Lung (tissue), 12 donors: Measurements from ENCODE around the gene LZTR1. TPM values are rescaled to one million over a fixed set of nuclear protein-coding genes. Genes with fewer than 3 reads are reported as not detected.

Experiments used
- ATAC-seq: fragments of 200-7000 bp; cut with Tn5 transposase; one replicate; pipeline ENCODE4 v1.9.1; 2020; ENCODE audit warnings: moderate number of reproducible peaks; ENCODE audit not compliant: insufficient read depth, low FRiP score
- DNase-seq, 3 donors: peaks; one replicate each; pipeline ENCODE4 v3.0.0-alpha.2; 2013 to 2017
- H3K27ac ChIP-seq, 2 donors: one replicate each; pipeline ENCODE4 v1.5.1; 2013; ENCODE audit warnings: mild to moderate bottlenecking in 2 of 2, moderate library complexity in 2 of 2, control low read depth in 1 of 2, inconsistent platforms in 1 of 2, low read depth in 1 of 2, low read length in 1 of 2
- H3K27me3 ChIP-seq, 3 donors: one replicate each; pipeline ENCODE4 v1.5.1; 2013; ENCODE audit warnings: low read length in 2 of 3; ENCODE audit not compliant: control insufficient read depth in 3 of 3, insufficient read depth in 3 of 3
- H3K36me3 ChIP-seq, 4 donors: one replicate each; pipeline ENCODE4 v1.5.1; 2013; ENCODE audit warnings: low read length in 4 of 4, mild to moderate bottlenecking in 1 of 4, moderate library complexity in 1 of 4; ENCODE audit not compliant: control insufficient read depth in 4 of 4, insufficient read depth in 4 of 4
- H3K4me1 ChIP-seq, 5 donors: one replicate each; pipeline ENCODE4 v1.5.1; 2013; ENCODE audit warnings: low read length in 5 of 5, mild to moderate bottlenecking in 2 of 5, moderate library complexity in 1 of 5; ENCODE audit not compliant: control insufficient read depth in 5 of 5, insufficient read depth in 5 of 5
- H3K4me3 ChIP-seq: one replicate; pipeline ENCODE4 v1.5.1; 2013; ENCODE audit warnings: mild to moderate bottlenecking, control low read depth, moderate library complexity
- H3K9ac ChIP-seq, 2 donors: one replicate each; pipeline ENCODE4 v1.5.1; 2013; ENCODE audit warnings: low read length in 2 of 2, control low read depth in 1 of 2; ENCODE audit not compliant: insufficient read depth in 1 of 2
- H3K9me3 ChIP-seq, 4 donors: one replicate each; pipeline ENCODE4 v1.5.1; 2013; ENCODE audit warnings: low read length in 3 of 4, mild to moderate bottlenecking in 1 of 4, moderate library complexity in 1 of 4; ENCODE audit not compliant: control insufficient read depth in 4 of 4, insufficient read depth in 3 of 4
- CTCF ChIP-seq: IDR thresholded peaks from 2 replicates; pipeline ENCODE4 v1.5.1; 2012; ENCODE audit warnings: mild to moderate bottlenecking; ENCODE audit errors: control extremely low read depth, extremely low read depth
- WGBS, 2 donors: extraction: QIAGEN DNeasy Blood & Tissue Kit; methylation state at CpG; one replicate each; pipeline ENCODE4 v1.1.7; 2013; 5-methylcytosine and 5-hydroxymethylcytosine counted together
- polyA plus RNA-seq, 2 donors: library from polyadenylated mRNA; stranded (reverse); fragments of 200-250 nt; gene quantifications; one replicate each; pipeline ENCODE4 v1.2.1, GENCODE V29; 2013
- total RNA-seq, 2 donors: library from RNA; depleted of rRNA in 1 of 2; stranded (reverse); fragments of >200 nt in 1 of 2; gene quantifications; one replicate each; pipeline ENCODE4 v1.2.1, GENCODE V29; 2014 to 2021
- donor health status: control.
- donor health status: control.
- donor health status: Bipolar disorder and iron deficiency.
- donor health status: healthy.
- donor health status: DM: yes; HTN: yes; CAD: no.

LZTR1 gene
- total and polyA plus RNA-seq, 4 donors = 33.8 to 64.9 (median 44.9) TPM

- Histone ChIP-seq H3K4me1 (peaks cover 0 to 20% (median 4%) of the 10 kb centered on the region in 5 donors), H3K27ac (no peak overlapping the region), H3K36me3 (peaks cover 0 to 3% (median 0%) of the 10 kb centered on the region in 4 donors), H3K9me3 (no peaks in the 10 kb centered on the region), H3K4me3 (no peak overlapping the region), H3K9ac (no peak overlapping the region), H3K27me3 (no peaks in the 10 kb centered on the region)
- no peak for TF ChIP-seq CTCF
- peak; percentile 63 to 78 (median 70) for DNase-seq
- 60 to 69% methylated on average over 10 of the region's 10 CpGs for WGBS, 2 donors
- ATAC-seq = no peak
These were observed 27.7 kb downstream of the LZTR1 start for GRCh38 chr22:21009638-21010425.

- Histone ChIP-seq H3K9me3 (no peaks in the 10 kb centered on the region), H3K27ac (no peak overlapping the region), H3K36me3 (peaks cover 0 to 3% (median 0%) of the 10 kb centered on the region in 4 donors), H3K4me3 (no peak overlapping the region), H3K9ac (no peak overlapping the region), H3K4me1 (peaks cover 0 to 27% (median 9%) of the 10 kb centered on the region in 5 donors), H3K27me3 (no peaks in the 10 kb centered on the region)
- DNase-seq (no peak), ATAC-seq (no peak)
- TF ChIP-seq CTCF = no peak
- 90% methylated on average over 3 of the region's 3 CpGs for WGBS, 2 donors
These were observed 28.5 kb downstream of the LZTR1 start for GRCh38 chr22:21010426-21011113.

GRCh38 chr22:21012446-21013407, 30.6 kb downstream of the LZTR1 start:
- ATAC-seq = no peak
- no peak overlapping the region for H3K4me3 ChIP-seq
- TF ChIP-seq CTCF = no peak
- WGBS, 2 donors = 83 to 88% methylated on average over 14 of the region's 14 CpGs
- H3K27me3 ChIP-seq = no peaks in the 10 kb centered on the region
- DNase-seq = no peak
- peaks cover 0 to under 1% (median 0%) of the 10 kb centered on the region in 4 donors for H3K36me3 ChIP-seq
- no peak overlapping the region for H3K9ac ChIP-seq
- no peaks in the 10 kb centered on the region for H3K9me3 ChIP-seq
- H3K27ac ChIP-seq = no peak overlapping the region
- H3K4me1 ChIP-seq = peaks cover 2 to 36% (median 10%) of the 10 kb centered on the region in 5 donors
